OCI-LY7 (cell line): Measurements from ENCODE around the gene ALDH1L2. TPM values are rescaled to one million over a fixed set of nuclear protein-coding genes. Genes with fewer than 3 reads are reported as not detected.
A peak's percentile ranks its signal among the peaks of the same experiment; 100 is the strongest.

Experiments used
- BruUV-seq: library from RNA; stranded (reverse); fragments of 400-500 nt; replicated peaks from 2 replicates; lab custom pipeline; 2021; lab: Mats Ljungman, UMichigan
- CTCF ChIA-PET: fragments of 300-600 bp; sonication (Branson Sonifier 250); formaldehyde crosslinking; loops from one replicate; lab custom pipeline; 2022; ENCODE audit warnings: antibody characterized with exemption; ENCODE audit not compliant: unreplicated experiment; lab: Charles Lee
- POLR2A ChIA-PET: fragments of 300-600 bp; sonication (Branson Sonifier 250); formaldehyde crosslinking; loops from one replicate; lab custom pipeline; 2022; ENCODE audit warnings: antibody characterized with exemption; lab: Charles Lee
- DNase-seq: peaks from one replicate; pipeline ENCODE4 v3.0.0-alpha.2; 2015; ENCODE audit warnings: low spot score
- H2AFZ ChIP-seq: fragments of 200-600 bp; sonication (generic), shearing (Covaris generic); 2 replicates; pipeline ENCODE4 v1.6.1; 2014; ENCODE audit warnings: mild to moderate bottlenecking, antibody characterized with exemption, low read length, moderate library complexity
- H3K27ac ChIP-seq: fragments of 200-600 bp; sonication (generic); 2 replicates; pipeline ENCODE4 v1.5.1; 2014; ENCODE audit warnings: mixed run types, low read depth, mild to moderate bottlenecking, moderate library complexity, low read length, inconsistent platforms; ENCODE audit not compliant: poor library complexity, severe bottlenecking
- H3K36me3 ChIP-seq: fragments of 200-600 bp; sonication (generic); 2 replicates; pipeline ENCODE4 v1.6.1; 2014; ENCODE audit warnings: mild to moderate bottlenecking, antibody characterized with exemption, low read length, moderate library complexity, mixed read lengths; ENCODE audit not compliant: insufficient read depth
- H3K4me1 ChIP-seq: fragments of 200-600 bp; sonication (generic); 2 replicates; pipeline ENCODE4 v1.5.1; 2014; ENCODE audit warnings: mild to moderate bottlenecking, low read length; ENCODE audit not compliant: insufficient read depth, poor library complexity, severe bottlenecking
- H3K4me2 ChIP-seq: fragments of 200-600 bp; sonication (generic); 2 replicates; pipeline ENCODE4 v1.6.1; 2014; ENCODE audit warnings: mild to moderate bottlenecking, low read length
- H3K4me3 ChIP-seq: fragments of 200-600 bp; sonication (generic); 2 replicates; pipeline ENCODE4 v1.5.1; 2014; ENCODE audit warnings: mild to moderate bottlenecking, low read depth, low read length; ENCODE audit not compliant: poor library complexity, severe bottlenecking
- H3K79me2 ChIP-seq: fragments of 200-600 bp; sonication (generic); 2 replicates; pipeline ENCODE4 v1.6.1; 2016; ENCODE audit warnings: low read depth, mild to moderate bottlenecking, low read length, moderate library complexity, mixed read lengths; ENCODE audit not compliant: insufficient read depth
- H3K9me2 ChIP-seq: fragments of 200-600 bp; sonication (generic); 2 replicates; pipeline ENCODE4 v1.6.1; 2016; ENCODE audit warnings: mild to moderate bottlenecking, low read length, mixed read lengths; ENCODE audit not compliant: insufficient read depth
- H3K9me3 ChIP-seq: fragments of 200-600 bp; sonication (generic); 2 replicates; pipeline ENCODE4 v1.6.1; 2014; ENCODE audit warnings: mild to moderate bottlenecking, mixed run types, low read length, mixed read lengths
- H4K20me1 ChIP-seq: fragments of 200-600 bp; sonication (generic); 2 replicates; pipeline ENCODE4 v1.6.1; 2014; ENCODE audit warnings: mild to moderate bottlenecking, antibody characterized with exemption, low read length, moderate library complexity, mixed read lengths; ENCODE audit not compliant: insufficient read depth
- EZH2phosphoT487 ChIP-seq: fragments of 200-600 bp; sonication (generic); IDR thresholded peaks from 2 replicates; pipeline ENCODE4 v1.6.1; 2018; ENCODE audit warnings: low read depth, borderline replicate concordance, mild to moderate bottlenecking, mixed run types, antibody characterized with exemption, low read length, moderate library complexity, mixed read lengths
- intact Hi-C: fragments of 100-400 bp; cut with micrococcal nuclease; formaldehyde crosslinking; loops from one replicate; pipeline ENCODE4 v1.10.0; 2022; ENCODE audit not compliant: unreplicated experiment
- total RNA-seq, 2 experiments: library from RNA; depleted of rRNA in 1 of 2; stranded (reverse); fragments of >200 nt in 1 of 2; shearing (Covaris generic) in 1 of 2; gene quantifications; 2 replicates each; pipeline ENCODE4 v1.2.3, GENCODE V29; 2014 to 2022
- TF ChIP-seq, protein P1 (sequence below): fragments of 200-600 bp; sonication (generic); conservative IDR thresholded peaks from 2 replicates; pipeline ENCODE4 v1.5.1; 2014; ENCODE audit warnings: mild to moderate bottlenecking, antibody characterized with exemption, low read length, moderate library complexity, mixed read lengths

ALDH1L2 gene
- total RNA-seq, 2 experiments from 2014 or later = 0.25 TPM; not detected in 1

DNA sequence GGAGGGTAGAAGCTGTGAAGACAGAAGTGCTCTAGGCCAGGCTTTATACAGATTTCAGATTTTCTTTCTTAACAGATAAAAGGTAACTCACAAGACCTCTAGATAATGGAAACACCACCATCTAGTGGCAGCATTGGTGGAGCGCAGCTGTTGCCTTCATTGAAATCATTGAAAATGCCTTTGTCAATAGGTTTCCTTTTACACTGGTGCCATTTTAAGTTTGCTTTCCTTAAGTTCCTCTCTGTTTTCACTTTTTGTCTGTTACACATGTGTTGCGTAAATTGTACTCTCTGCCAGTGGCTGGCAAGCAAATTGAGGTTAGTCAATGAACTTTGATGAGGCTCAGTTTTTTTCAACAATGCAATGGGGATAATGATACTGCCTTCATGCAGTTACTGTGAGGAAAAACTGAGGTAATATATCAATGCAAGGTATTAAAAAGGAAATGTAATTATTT lies 31.1 kb downstream of the ALDH1L2 start:
- ChIA-PET POLR2A (interaction anchor here (1.0 kb wide), 1 partner anchor 17 kb away, joined by 3 read pairs; no protein-coding TSS in a partner anchor), CTCF (interaction anchor here (0.6 kb wide), 1 partner anchor 671 kb away, joined by 4 read pairs; no protein-coding TSS in a partner anchor)
- H3K9me3 ChIP-seq = peaks cover 19% of the 10 kb centered on the region
- H3K27ac ChIP-seq = peak overlapping the region; percentile 14
- no peaks in the 10 kb centered on the region for H3K9me2 ChIP-seq
- peaks cover 24% of the 10 kb centered on the region for H3K4me1 ChIP-seq
- no peak overlapping the region for H3K4me3 ChIP-seq
- peak; percentile 87 for DNase-seq
- no peaks in the 10 kb centered on the region for H3K36me3 ChIP-seq
- TF ChIP-seq, protein P1, sequence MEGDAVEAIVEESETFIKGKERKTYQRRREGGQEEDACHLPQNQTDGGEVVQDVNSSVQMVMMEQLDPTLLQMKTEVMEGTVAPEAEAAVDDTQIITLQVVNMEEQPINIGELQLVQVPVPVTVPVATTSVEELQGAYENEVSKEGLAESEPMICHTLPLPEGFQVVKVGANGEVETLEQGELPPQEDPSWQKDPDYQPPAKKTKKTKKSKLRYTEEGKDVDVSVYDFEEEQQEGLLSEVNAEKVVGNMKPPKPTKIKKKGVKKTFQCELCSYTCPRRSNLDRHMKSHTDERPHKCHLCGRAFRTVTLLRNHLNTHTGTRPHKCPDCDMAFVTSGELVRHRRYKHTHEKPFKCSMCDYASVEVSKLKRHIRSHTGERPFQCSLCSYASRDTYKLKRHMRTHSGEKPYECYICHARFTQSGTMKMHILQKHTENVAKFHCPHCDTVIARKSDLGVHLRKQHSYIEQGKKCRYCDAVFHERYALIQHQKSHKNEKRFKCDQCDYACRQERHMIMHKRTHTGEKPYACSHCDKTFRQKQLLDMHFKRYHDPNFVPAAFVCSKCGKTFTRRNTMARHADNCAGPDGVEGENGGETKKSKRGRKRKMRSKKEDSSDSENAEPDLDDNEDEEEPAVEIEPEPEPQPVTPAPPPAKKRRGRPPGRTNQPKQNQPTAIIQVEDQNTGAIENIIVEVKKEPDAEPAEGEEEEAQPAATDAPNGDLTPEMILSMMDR = peak; percentile 99
- TF ChIP-seq EZH2phosphoT487 = no peak
- peak overlapping the region; percentile 98 for H2AFZ ChIP-seq
- no peaks in the 10 kb centered on the region for H3K79me2 ChIP-seq
- BruUV-seq = no TSS peak
- peak overlapping the region; percentile 51 for H3K4me2 ChIP-seq
- intact Hi-C loops = loop anchor here (1.0 to 10.0 kb wide), 7 partner anchors 95 to 852 kb away; partner anchors contain the start of gene SLC41A2
- no peaks in the 10 kb centered on the region for H4K20me1 ChIP-seq

DNA sequence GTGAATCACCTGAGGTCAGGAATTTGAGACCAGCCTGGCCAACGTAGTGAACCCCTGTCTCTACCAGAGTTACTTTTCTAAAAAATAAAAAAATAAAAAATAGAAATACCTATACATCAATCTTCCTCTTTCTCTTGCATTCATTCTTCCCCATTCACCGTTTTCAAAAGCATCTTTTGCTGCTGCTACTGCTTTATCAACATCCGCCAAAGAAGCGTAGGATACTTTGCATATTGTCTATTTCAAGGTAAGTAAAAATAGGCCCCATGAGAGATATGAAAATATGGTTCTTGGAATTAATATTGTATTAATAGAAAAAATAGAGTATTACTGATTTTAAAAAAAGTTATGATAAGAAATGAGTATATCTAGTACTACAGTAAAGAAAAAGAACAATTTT lies 32.3 kb downstream of the ALDH1L2 start:
- no peaks in the 10 kb centered on the region for H3K79me2 ChIP-seq
- POLR2A ChIA-PET = interaction anchor here (0.7 kb wide), 1 partner anchor 366 kb away, joined by 3 read pairs; no protein-coding TSS in a partner anchor
- peak overlapping the region; percentile 51 for H3K4me2 ChIP-seq
- CTCF ChIA-PET = interaction anchor here (1.1 kb wide), 1 partner anchor 671 kb away, joined by 3 read pairs; no protein-coding TSS in a partner anchor
- peaks cover 24% of the 10 kb centered on the region for H3K4me1 ChIP-seq
- H3K9me3 ChIP-seq = peaks cover 16% of the 10 kb centered on the region
- BruUV-seq = no TSS peak
- no peak overlapping the region for H3K4me3 ChIP-seq
- H2AFZ ChIP-seq = peak overlapping the region; percentile 98
- intact Hi-C loops = loop anchor here (2.0 to 10.0 kb wide), 5 partner anchors 175 to 851 kb away; no protein-coding TSS in a partner anchor
- H4K20me1 ChIP-seq = no peaks in the 10 kb centered on the region
- no peak overlapping the region for H3K27ac ChIP-seq
- H3K36me3 ChIP-seq = no peaks in the 10 kb centered on the region
- H3K9me2 ChIP-seq = no peaks in the 10 kb centered on the region
- peak; percentile 55 for DNase-seq
- TF ChIP-seq, protein P1 = no peak
- TF ChIP-seq EZH2phosphoT487 = no peak

GRCh38 chr12:105048315-105048714 lies 35.9 kb downstream of the ALDH1L2 start:
- intact Hi-C loops = no loop called here
- DNase-seq = no peak
- Histone ChIP-seq H3K36me3 (no peaks in the 10 kb centered on the region), H3K4me3 (no peak overlapping the region), H3K9me3 (no peaks in the 10 kb centered on the region), H3K4me1 (peaks cover 24% of the 10 kb centered on the region), H2AFZ (no peak overlapping the region), H3K79me2 (no peaks in the 10 kb centered on the region), H3K9me2 (no peaks in the 10 kb centered on the region), H4K20me1 (no peaks in the 10 kb centered on the region), H3K4me2 (no peak overlapping the region), H3K27ac (no peak overlapping the region)
- CTCF ChIA-PET = no interaction called here
- TF ChIP-seq EZH2phosphoT487 = no peak
- TF ChIP-seq, protein P1 = no peak
- no TSS peak for BruUV-seq
- POLR2A ChIA-PET = no interaction called here
